AG04449 (cell line): Measurements from ENCODE around the gene LY6G5C.
A peak's percentile ranks its signal among the peaks of the same experiment; 100 is the strongest.

Experiments used
- CTCF ChIA-PET: fragments of 350-600 bp; formaldehyde crosslinking; extraction: SDS; loops from one replicate; lab custom pipeline; 2021; ENCODE audit warnings: antibody characterized with exemption; lab: Yijun Ruan, JAX
- POLR2A ChIA-PET: fragments of 400-600, 350-600 bp; formaldehyde crosslinking; extraction: SDS; loops from one replicate; lab custom pipeline; 2020; ENCODE audit warnings: antibody characterized with exemption, inconsistent platforms; lab: Yijun Ruan, JAX
- DNase-seq: peaks from one replicate; pipeline ENCODE4 v3.0.0-alpha.2; 2010; ENCODE audit warnings: low read depth, low spot score
- H3K4me3 ChIP-seq: 2 replicates; pipeline ENCODE4 v1.5.1; 2011; ENCODE audit warnings: low read depth, mild to moderate bottlenecking, control low read depth, low read length
- TF ChIP-seq, protein P1 (sequence below): IDR thresholded peaks from one replicate; pipeline ENCODE4 v1.5.1; 2011; ENCODE audit warnings: mild to moderate bottlenecking, moderate library complexity, low read length, control low read depth, inconsistent platforms; ENCODE audit not compliant: insufficient read depth; ENCODE audit errors: missing control alignments

The LY6G5C gene

DNA sequence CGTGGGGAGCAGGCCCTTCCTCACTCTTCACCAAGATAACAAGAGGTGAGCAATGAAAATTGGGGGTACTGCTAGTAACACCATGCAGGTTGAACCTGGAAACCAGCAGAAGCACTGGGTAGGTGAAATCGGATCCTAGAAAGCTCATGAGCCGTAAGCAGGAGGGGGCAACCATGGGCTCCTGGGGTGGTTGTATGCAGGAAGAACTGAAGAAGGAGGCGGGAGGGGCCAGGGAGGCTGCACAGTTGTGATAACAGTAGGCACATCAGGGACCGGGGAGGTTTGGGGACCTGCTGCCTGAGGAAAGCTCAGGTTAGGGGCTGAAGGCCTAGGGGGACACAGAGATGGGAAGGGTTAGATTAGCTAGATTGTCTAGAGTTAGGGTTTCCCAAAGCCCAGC lies 5.6 kb upstream of the LY6G5C start:
- H3K4me3 ChIP-seq, result no peak overlapping the region
- no peak for DNase-seq
- TF ChIP-seq, protein P1, sequence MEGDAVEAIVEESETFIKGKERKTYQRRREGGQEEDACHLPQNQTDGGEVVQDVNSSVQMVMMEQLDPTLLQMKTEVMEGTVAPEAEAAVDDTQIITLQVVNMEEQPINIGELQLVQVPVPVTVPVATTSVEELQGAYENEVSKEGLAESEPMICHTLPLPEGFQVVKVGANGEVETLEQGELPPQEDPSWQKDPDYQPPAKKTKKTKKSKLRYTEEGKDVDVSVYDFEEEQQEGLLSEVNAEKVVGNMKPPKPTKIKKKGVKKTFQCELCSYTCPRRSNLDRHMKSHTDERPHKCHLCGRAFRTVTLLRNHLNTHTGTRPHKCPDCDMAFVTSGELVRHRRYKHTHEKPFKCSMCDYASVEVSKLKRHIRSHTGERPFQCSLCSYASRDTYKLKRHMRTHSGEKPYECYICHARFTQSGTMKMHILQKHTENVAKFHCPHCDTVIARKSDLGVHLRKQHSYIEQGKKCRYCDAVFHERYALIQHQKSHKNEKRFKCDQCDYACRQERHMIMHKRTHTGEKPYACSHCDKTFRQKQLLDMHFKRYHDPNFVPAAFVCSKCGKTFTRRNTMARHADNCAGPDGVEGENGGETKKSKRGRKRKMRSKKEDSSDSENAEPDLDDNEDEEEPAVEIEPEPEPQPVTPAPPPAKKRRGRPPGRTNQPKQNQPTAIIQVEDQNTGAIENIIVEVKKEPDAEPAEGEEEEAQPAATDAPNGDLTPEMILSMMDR, result no peak
- POLR2A ChIA-PET, result no interaction called here
- CTCF ChIA-PET, result interaction anchor here (0.8 to 1.6 kb wide), 3 partner anchors 83 to 266 kb away, joined by 3 read pairs; no protein-coding TSS in a partner anchor

GRCh38 chr6:31683591-31683990 lies 2.7 kb upstream of the LY6G5C start:
- no peak overlapping the region for H3K4me3 ChIP-seq
- no peak for DNase-seq
- TF ChIP-seq, protein P1, result no peak
- CTCF ChIA-PET, result interaction anchor here (1.5 to 2.4 kb wide), 2 partner anchors 124 to 268 kb away, joined by 3 to 9 read pairs; partner anchors contain the start of gene LSM2
- POLR2A ChIA-PET, result interaction anchor here (1.4 kb wide), 1 partner anchor 143 kb away, joined by 5 read pairs; no protein-coding TSS in a partner anchor

GRCh38 chr6:31681135-31681671 lies 336 bp upstream of the LY6G5C start:
- H3K4me3 ChIP-seq, result peak overlapping the region; percentile 58
- no peak for DNase-seq
- ChIA-PET POLR2A (interaction anchor here (0.6 kb wide), 1 partner anchor 66 kb away, joined by 4 read pairs; no protein-coding TSS in a partner anchor), CTCF (interaction anchor here (0.6 to 4.9 kb wide), 23 partner anchors 10 to 275 kb away, joined by 3 to 60 read pairs (median 6); partner anchors contain the start of genes ABHD16A, C6orf47, GPANK1 and HSPA1B)
- TF ChIP-seq, protein P1, result peak; percentile 21

GRCh38 chr6:31677955-31678354 lies 2.9 kb downstream of the LY6G5C start:
- ChIA-PET CTCF (interaction anchor here (0.8 to 4.9 kb wide), 8 partner anchors 10 to 274 kb away, joined by 3 to 60 read pairs (median 8); partner anchors contain the start of gene NEU1), POLR2A (no interaction called here)
- no peak for DNase-seq
- TF ChIP-seq, protein P1, result no peak
- H3K4me3 ChIP-seq, result no peak overlapping the region

DNA sequence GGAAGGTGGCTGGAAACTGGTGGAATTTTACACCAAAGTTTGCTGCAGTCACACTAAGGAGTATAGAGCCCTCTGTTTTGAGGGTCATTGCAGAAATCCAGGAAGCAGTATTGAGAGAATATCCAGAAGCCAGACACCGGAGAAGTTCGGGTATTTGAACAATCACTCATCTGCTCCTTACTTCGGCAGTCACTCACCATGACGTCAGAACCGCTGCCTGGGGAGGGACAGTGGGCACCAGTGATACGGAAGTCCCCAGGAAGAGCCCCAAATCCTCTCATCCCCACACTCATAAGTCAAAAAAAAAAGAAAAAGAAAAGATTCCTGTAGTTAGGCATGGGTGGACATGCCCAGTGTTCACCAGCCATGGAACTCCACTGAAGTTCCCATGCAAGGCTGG lies 4.0 kb downstream of the LY6G5C start:
- ChIA-PET POLR2A (no interaction called here), CTCF (interaction anchor here (0.9 to 4.9 kb wide), 4 partner anchors 93 to 275 kb away, joined by 3 to 60 read pairs (median 12); no protein-coding TSS in a partner anchor)
- DNase-seq, result no peak
- no peak overlapping the region for H3K4me3 ChIP-seq
- TF ChIP-seq, protein P1, result no peak

DNA sequence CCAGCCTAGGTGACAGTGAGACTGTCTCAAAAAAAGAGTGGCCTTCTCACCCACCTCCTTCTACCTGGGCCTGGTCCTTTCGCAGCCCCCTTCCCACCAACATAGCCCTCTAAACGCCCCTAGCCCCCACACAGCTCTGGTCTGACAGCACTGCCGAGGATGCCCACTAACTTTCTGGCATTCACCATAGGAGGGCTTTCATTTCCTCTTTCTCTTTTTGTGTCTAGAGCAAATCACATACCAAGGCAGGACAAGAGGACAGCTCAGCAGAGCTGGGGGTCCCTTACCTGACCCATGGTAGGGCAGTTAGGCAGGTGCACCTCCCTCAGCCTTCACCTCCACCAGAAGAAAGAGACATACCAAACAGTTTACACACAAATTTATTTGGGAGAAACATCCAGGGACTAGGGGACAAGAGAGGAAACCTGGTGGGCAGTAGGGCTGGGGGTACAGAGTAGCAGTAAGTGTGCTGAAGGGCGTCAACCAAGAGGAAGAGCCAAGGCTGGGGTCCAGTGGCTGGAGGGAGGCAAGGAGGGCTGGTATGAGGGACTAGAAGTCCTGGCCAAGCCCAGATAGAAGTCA lies 4.5 kb downstream of the LY6G5C start:
- POLR2A ChIA-PET, result no interaction called here
- no peak for DNase-seq
- TF ChIP-seq, protein P1, result no peak
- no peak overlapping the region for H3K4me3 ChIP-seq
- CTCF ChIA-PET, result interaction anchor here (1.1 kb wide), 1 partner anchor 276 kb away, joined by 5 read pairs; no protein-coding TSS in a partner anchor
